Measurements from ENCODE around the gene NUAK2. TPM values are rescaled to one million over a fixed set of nuclear protein-coding genes. Genes with fewer than 3 reads are reported as not detected.
A peak's percentile ranks its signal among the peaks of the same experiment; 100 is the strongest.

Gene NUAK2
- polyA plus RNA-seq, 1 experiment: 7.0 TPM

DNA sequence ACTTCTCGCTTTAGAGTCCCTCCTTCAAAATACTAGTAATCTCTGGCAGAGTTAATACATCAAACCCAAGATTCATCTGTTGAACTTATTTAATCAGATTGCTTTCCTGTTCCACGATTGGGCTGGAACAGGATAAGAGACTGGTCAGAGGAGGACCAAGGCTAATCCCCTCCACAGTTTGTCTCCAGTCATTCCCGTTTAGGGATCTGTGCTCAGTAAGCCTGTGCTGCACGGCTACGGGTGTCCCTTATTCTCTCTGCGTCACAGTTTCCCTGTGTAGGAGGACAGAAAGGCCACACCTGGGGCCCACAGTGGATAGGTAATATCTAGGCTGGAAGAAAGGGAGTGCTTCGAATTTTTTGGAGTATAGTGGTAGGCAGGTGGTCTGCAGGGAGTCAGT, 16.5 kb upstream of the NUAK2 start:
- no peak for DNase-seq (ENCODE audit: low read depth, low spot score)
- ChIA-PET CTCF (interaction anchor here (1.4 to 5.8 kb wide), 4 partner anchors 12 to 187 kb away, joined by 11 to 85 read pairs (median 56); no protein-coding TSS in a partner anchor), POLR2A (no interaction called here)
- TF ChIP-seq, protein P1, sequence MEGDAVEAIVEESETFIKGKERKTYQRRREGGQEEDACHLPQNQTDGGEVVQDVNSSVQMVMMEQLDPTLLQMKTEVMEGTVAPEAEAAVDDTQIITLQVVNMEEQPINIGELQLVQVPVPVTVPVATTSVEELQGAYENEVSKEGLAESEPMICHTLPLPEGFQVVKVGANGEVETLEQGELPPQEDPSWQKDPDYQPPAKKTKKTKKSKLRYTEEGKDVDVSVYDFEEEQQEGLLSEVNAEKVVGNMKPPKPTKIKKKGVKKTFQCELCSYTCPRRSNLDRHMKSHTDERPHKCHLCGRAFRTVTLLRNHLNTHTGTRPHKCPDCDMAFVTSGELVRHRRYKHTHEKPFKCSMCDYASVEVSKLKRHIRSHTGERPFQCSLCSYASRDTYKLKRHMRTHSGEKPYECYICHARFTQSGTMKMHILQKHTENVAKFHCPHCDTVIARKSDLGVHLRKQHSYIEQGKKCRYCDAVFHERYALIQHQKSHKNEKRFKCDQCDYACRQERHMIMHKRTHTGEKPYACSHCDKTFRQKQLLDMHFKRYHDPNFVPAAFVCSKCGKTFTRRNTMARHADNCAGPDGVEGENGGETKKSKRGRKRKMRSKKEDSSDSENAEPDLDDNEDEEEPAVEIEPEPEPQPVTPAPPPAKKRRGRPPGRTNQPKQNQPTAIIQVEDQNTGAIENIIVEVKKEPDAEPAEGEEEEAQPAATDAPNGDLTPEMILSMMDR (IDR thresholded peaks at IDR 0.05; ENCODE audit: low read depth, low read length): no peak
- H3K9me3 ChIP-seq (ENCODE audit: control insufficient read depth, insufficient read depth, low read length): peaks cover under 1% of the 10 kb centered on the region; the same call in 1 of the 2 replicates
- H3K4me3 ChIP-seq (ENCODE audit: low read depth, low read length): no peak overlapping the region
- H3K27me3 ChIP-seq (ENCODE audit: control insufficient read depth, insufficient read depth, low read length): peaks cover 51% of the 10 kb centered on the region
- H3K27ac ChIP-seq (ENCODE audit: low read depth, low read length): no peak overlapping the region

DNA sequence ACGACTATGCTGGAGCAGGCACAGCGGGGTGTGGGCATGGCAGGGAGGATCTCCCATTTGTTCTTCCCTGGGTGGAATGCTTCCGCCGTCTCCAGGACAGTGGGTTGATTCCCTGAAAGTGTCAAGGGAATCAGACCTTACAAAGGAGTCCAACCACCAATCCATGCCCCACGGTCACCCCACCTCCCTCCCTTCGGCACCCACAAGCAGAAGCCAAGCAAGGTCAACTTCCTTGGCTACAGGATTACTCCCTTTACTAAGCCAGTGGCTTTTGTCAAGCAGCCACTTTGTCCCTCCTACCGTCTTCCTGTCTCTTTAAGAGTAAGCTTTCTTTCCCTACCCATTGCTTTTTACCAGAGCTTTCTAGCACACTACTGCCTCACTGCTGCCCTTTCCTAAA, 15.9 kb upstream of the NUAK2 start:
- Histone ChIP-seq H3K4me3 (ENCODE audit: low read depth, low read length) (no peak overlapping the region), H3K27me3 (ENCODE audit: control insufficient read depth, insufficient read depth, low read length) (peaks cover 48% of the 10 kb centered on the region), H3K27ac (ENCODE audit: low read depth, low read length) (no peak overlapping the region), H3K9me3 (ENCODE audit: control insufficient read depth, insufficient read depth, low read length) (no peaks in the 10 kb centered on the region)
- TF ChIP-seq, protein P1 (IDR thresholded peaks at IDR 0.05; ENCODE audit: low read depth, low read length): no peak
- DNase-seq (ENCODE audit: low read depth, low spot score): no peak
- CTCF ChIA-PET: interaction anchor here (0.9 to 5.8 kb wide), 6 partner anchors 12 to 187 kb away, joined by 3 to 85 read pairs (median 32); no protein-coding TSS in a partner anchor
- POLR2A ChIA-PET: no interaction called here

DNA sequence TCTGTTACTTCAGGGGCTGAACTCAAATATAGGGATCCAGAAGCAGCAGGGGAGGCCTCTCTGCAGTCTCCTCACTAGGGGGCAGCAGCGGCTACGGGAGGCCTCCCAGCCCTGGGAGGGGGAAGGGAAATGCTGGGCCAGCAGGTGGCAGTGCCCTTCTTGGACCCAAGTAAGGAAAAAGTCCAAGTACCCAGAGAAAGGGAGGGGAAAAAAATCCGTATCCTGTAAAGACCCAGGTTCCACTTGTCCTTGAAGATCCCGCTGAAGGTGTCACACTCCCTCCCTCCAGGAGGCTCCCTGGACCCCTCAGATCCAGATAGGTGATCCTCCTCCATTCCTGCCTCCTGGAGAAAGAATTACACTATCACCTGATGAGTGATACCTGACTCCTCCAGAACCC, 14.1 kb upstream of the NUAK2 start:
- no peaks in the 10 kb centered on the region for H3K9me3 ChIP-seq (ENCODE audit: control insufficient read depth, insufficient read depth, low read length)
- TF ChIP-seq, protein P1 (IDR thresholded peaks at IDR 0.05; ENCODE audit: low read depth, low read length): peak; percentile 98
- DNase-seq (ENCODE audit: low read depth, low spot score): no peak
- no peak overlapping the region for H3K4me3 ChIP-seq (ENCODE audit: low read depth, low read length)
- ChIA-PET CTCF (interaction anchor here (0.5 to 5.8 kb wide), 59 partner anchors 8 to 764 kb away, joined by 3 to 85 read pairs (median 4); no protein-coding TSS in a partner anchor), POLR2A (no interaction called here)
- H3K27ac ChIP-seq (ENCODE audit: low read depth, low read length): no peak overlapping the region
- peaks cover 41% of the 10 kb centered on the region for H3K27me3 ChIP-seq (ENCODE audit: control insufficient read depth, insufficient read depth, low read length)

DNA sequence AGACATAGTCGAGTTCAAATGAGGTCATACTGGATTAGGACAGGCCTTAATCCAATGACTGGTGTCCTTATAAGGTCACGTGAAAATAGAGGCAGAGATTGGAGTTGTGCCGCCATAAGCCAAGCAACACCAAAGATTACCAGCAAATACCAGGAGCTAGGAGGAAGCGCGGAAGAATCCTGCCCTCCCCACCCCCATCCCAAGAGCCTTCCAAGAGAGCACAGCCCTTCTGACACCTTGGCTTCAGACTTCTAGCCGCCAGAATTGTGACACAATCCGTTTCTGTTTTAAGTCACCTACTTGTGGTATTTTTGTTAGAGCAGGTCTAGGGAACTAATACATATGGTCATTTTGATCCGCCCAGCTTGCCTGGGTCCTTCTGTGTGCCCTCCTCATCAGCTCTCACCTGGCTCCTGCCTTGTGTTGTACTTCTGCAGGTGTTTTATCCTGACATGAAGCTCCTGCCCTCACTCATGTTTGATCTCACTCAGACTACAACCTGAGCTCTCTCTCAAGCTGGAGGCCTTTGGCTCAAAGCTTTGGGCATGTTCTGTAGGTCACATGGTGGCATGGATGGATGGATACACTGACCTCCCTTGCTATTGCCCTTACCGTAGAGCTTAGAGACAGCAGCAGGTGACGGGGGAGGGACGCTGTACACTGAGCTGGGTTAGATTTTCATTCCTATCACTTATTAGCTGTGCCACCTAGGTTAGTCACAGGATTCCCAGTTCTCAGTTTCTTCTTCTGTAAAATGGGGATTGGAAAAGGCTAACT, 10.7 kb upstream of the NUAK2 start:
- H3K27ac ChIP-seq (ENCODE audit: low read depth, low read length): no peak overlapping the region
- ChIA-PET CTCF (interaction anchor here (0.6 to 2.7 kb wide), 7 partner anchors 22 to 327 kb away, joined by 3 to 20 read pairs (median 8); no protein-coding TSS in a partner anchor), POLR2A (interaction anchor here (0.7 kb wide), 1 partner anchor 78 kb away, joined by 3 read pairs; no protein-coding TSS in a partner anchor)
- no peak for DNase-seq (ENCODE audit: low read depth, low spot score)
- TF ChIP-seq, protein P1 (IDR thresholded peaks at IDR 0.05; ENCODE audit: low read depth, low read length): no peak
- peaks cover 34% of the 10 kb centered on the region for H3K27me3 ChIP-seq (ENCODE audit: control insufficient read depth, insufficient read depth, low read length)
- H3K4me3 ChIP-seq (ENCODE audit: low read depth, low read length): no peak overlapping the region
- H3K9me3 ChIP-seq (ENCODE audit: control insufficient read depth, insufficient read depth, low read length): no peaks in the 10 kb centered on the region

DNA sequence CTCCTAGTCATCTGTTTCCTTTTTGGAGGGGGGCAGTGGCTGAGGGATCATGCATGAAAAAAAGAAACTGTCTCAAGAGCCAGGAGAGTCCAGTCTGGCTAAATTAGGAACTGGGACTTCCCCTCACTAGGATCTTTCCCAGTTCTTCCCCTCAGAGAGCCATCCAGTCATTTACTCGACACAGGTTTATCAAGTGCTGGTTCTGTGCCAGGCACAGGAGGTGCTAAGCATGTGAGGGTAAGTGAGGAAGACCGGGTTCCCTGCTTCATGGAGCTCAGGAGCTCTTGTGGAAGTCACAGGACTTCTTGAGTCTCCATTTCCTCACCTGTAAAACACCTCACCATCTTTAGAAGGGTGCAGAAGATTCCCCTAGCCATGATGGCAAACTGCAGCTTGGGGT, 8.6 kb upstream of the NUAK2 start:
- ChIA-PET CTCF (interaction anchor here (1.1 to 14.1 kb wide), 5 partner anchors 24 to 194 kb away, joined by 3 to 603 read pairs (median 11); no protein-coding TSS in a partner anchor), POLR2A (no interaction called here)
- Histone ChIP-seq H3K27me3 (ENCODE audit: control insufficient read depth, insufficient read depth, low read length) (peaks cover 23% of the 10 kb centered on the region), H3K4me3 (ENCODE audit: low read depth, low read length) (no peak overlapping the region), H3K27ac (ENCODE audit: low read depth, low read length) (no peak overlapping the region), H3K9me3 (ENCODE audit: control insufficient read depth, insufficient read depth, low read length) (no peaks in the 10 kb centered on the region)
- TF ChIP-seq, protein P1 (IDR thresholded peaks at IDR 0.05; ENCODE audit: low read depth, low read length): no peak
- no peak for DNase-seq (ENCODE audit: low read depth, low spot score)

All from AG04450 (cell line).